ENCODE data around the gene ZC3H15. TPM values are rescaled to one million over a fixed set of nuclear protein-coding genes. Genes with fewer than 3 reads are reported as not detected.

ZC3H15 gene
- total RNA-seq, 3 donors from 2014 or later, result 93.6 to 103 (median 94.3) TPM

GRCh38 chr2:186543561-186544131 is 57.6 kb downstream of the ZC3H15 start:
- no peaks in the 10 kb centered on the region for H3K9me3 Mint-ChIP-seq
- no peak for DNase-seq
- H3K36me3 Mint-ChIP-seq (ENCODE audit: insufficient read depth), result no peaks in the 10 kb centered on the region
- no peak overlapping the region for H3K4me3 Mint-ChIP-seq
- peaks cover 11% of the 10 kb centered on the region for H3K27me3 Mint-ChIP-seq (ENCODE audit: low read depth)
- no peaks in the 10 kb centered on the region for H3K4me1 Mint-ChIP-seq (ENCODE audit: low read depth)
- ATAC-seq, result no peak

- DNase-seq, result no peak
- no peaks in the 10 kb centered on the region for H3K4me1 Mint-ChIP-seq (ENCODE audit: low read depth)
- H3K4me3 Mint-ChIP-seq, result no peak overlapping the region
- H3K27me3 Mint-ChIP-seq (ENCODE audit: low read depth), result peaks cover 9% of the 10 kb centered on the region
- no peaks in the 10 kb centered on the region for H3K9me3 Mint-ChIP-seq
- no peaks in the 10 kb centered on the region for H3K36me3 Mint-ChIP-seq (ENCODE audit: insufficient read depth)
- ATAC-seq, result no peak
Measured at GRCh38 chr2:186544255-186544675, 58.2 kb downstream of the ZC3H15 start.

- H3K36me3 Mint-ChIP-seq (ENCODE audit: insufficient read depth), result peaks cover 2% of the 10 kb centered on the region
- H3K27me3 Mint-ChIP-seq (ENCODE audit: low read depth), result peaks cover 3% of the 10 kb centered on the region
- H3K4me1 Mint-ChIP-seq (ENCODE audit: low read depth), result no peaks in the 10 kb centered on the region
- ATAC-seq, result no peak
- no peak overlapping the region for H3K4me3 Mint-ChIP-seq
- no peak for DNase-seq
- H3K9me3 Mint-ChIP-seq, result no peaks in the 10 kb centered on the region
Measured at GRCh38 chr2:186546846-186547245, 60.8 kb downstream of the ZC3H15 start.

GRCh38 chr2:186551323-186552050 is 65.4 kb downstream of the ZC3H15 start:
- no peaks in the 10 kb centered on the region for H3K4me1 Mint-ChIP-seq (ENCODE audit: low read depth)
- H3K27me3 Mint-ChIP-seq (ENCODE audit: low read depth), result peaks cover 3% of the 10 kb centered on the region
- no peaks in the 10 kb centered on the region for H3K9me3 Mint-ChIP-seq
- DNase-seq, result no peak
- peaks cover 2% of the 10 kb centered on the region for H3K36me3 Mint-ChIP-seq (ENCODE audit: insufficient read depth)
- no peak overlapping the region for H3K4me3 Mint-ChIP-seq
- no peak for ATAC-seq

- H3K36me3 Mint-ChIP-seq (ENCODE audit: insufficient read depth), result peaks cover 2% of the 10 kb centered on the region
- DNase-seq (no peak), ATAC-seq (no peak)
- H3K4me1 Mint-ChIP-seq (ENCODE audit: low read depth), result no peaks in the 10 kb centered on the region
- no peaks in the 10 kb centered on the region for H3K9me3 Mint-ChIP-seq
- H3K4me3 Mint-ChIP-seq, result no peak overlapping the region
- H3K27me3 Mint-ChIP-seq (ENCODE audit: low read depth), result peaks cover 3% of the 10 kb centered on the region
Measured at GRCh38 chr2:186554429-186554828, 68.4 kb downstream of the ZC3H15 start.

GRCh38 chr2:186554850-186555671 is 69.0 kb downstream of the ZC3H15 start:
- DNase-seq, result no peak
- Mint-ChIP-seq H3K4me1 (ENCODE audit: low read depth) (no peaks in the 10 kb centered on the region), H3K4me3 (no peak overlapping the region), H3K36me3 (ENCODE audit: insufficient read depth) (peaks cover 2% of the 10 kb centered on the region), H3K27me3 (ENCODE audit: low read depth) (peaks cover 2% of the 10 kb centered on the region), H3K9me3 (no peaks in the 10 kb centered on the region)
- ATAC-seq, result peak in 1 of 2 donors; percentile 40

- DNase-seq (no peak), ATAC-seq (no peak)
- H3K4me1 Mint-ChIP-seq (ENCODE audit: low read depth), result no peaks in the 10 kb centered on the region
Measured at GRCh38 chr2:186558512-186559276, 72.6 kb downstream of the ZC3H15 start.

More at GRCh38 chr2:186558512-186559276, 72.6 kb downstream of the ZC3H15 start:
- Mint-ChIP-seq H3K9me3 (peaks cover 4% of the 10 kb centered on the region), H3K36me3 (ENCODE audit: insufficient read depth) (no peaks in the 10 kb centered on the region), H3K27me3 (ENCODE audit: low read depth) (peaks cover 4% of the 10 kb centered on the region), H3K4me3 (no peak overlapping the region)

Other genes with a start within 250 kb of the ZC3H15 start
- gene ITGAV, start 103.8 kb downstream of the ZC3H15 start, total RNA-seq, result 1 to 10 TPM; 3.8 to 4.7 (median 4.0) TPM
- under 1 TPM; 0.13 to 0.40 (median 0.16) TPM for gene FAM171B, start 207.8 kb downstream of the ZC3H15 start, total RNA-seq

All from activated T-cell treated with anti-CD3 and anti-CD28 coated beads, Interleukin-2, amount 50 U/mL, for 4 hours (primary cell).